HG02973 (cell line): ENCODE measurements around the gene CACNA1G.

ENCODE experiments used
- ATAC-seq: cut with Tn5 transposase; IDR thresholded peaks from one replicate; pipeline ENCODE4 v1.9.1; 2021; ENCODE audit warnings: moderate library complexity; ENCODE audit not compliant: unreplicated experiment

The CACNA1G gene

DNA sequence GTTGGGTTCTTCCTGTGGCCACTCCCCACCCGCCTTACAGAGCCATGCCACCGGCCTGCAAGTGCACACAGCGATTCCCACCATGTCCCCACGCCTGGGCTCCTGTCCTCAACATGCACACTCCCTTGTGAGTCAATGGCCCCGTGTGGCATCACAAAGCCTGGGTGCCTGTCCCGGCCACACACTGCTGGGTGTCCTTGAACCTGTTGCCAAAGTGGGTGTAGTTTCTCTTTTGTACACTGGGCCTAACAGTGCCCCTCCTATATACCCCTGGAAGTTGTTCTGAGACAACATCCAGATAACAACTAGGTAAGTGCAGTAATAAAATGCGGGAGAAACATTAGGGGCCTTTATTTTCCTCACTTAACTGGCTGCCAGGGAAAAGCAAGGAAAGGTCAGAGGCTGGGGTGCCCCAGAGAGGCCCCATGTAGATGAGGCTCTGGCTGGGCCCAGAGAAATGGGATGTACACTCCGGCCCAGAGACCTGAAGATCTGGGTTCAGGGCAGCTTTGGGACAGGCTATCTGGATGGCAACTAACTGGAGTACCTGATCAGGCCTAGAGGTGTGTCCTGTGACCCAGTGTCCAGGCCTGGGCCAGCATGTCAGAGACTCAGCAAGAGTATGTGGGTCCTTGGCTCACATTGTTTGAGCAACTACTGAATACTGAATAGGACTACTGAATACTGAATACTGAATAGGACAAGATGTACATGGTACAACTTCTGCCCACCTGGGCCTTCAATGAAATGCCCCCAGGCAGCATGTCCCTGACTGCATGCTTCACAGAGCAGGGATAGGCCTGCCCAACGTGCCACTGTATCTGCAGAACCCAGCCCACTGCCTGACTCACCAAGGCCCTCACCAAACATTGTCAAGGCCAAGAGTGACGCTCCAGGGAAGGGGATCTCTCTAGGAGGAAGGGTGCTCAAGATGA, 82.5 kb downstream of the CACNA1G start:
- ATAC-seq, result no peak

DNA sequence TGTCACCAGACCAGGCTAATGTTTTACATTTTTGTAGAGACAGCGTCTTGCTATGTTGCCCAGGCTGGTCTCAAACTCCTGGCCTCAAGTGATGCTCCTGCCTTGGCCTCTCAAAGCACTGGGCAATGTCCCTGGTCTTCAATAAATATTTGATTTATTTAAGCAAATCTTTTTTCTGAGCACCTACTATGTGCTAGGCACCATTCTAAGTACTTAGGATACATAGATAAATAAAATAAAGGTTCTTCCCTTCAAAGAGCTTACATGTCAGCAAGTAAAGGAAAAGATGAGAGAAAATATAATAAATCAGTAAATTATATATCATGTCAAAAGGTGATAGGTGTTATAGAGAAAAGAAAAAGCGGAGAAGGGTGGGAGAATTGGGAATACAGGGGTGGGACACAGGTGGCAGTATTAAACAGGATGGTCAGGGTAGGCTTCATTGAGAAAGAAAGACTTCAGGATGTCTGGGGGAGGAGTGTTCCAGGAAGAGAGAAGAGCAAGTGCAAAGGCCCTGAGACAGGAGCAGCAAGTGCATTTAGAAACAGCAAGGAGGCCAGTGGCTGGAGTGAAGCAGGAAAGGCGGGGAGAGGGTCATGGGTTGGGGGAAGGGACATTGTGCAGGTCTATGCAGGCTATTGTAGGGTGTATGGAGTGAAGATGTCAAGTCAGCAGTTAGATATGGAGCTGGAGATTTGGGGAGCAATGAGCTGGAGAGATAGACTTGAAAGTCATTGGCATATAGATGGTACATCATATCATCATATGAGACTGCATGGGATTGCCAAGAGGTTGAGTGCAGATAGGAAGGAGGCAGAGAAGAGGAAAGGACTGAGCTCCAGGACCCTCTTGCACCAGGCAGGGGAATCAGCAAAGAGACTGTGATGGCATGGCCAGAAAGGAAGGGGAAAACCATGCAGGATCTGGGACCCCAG, 85.5 kb downstream of the CACNA1G start:
- ATAC-seq, result no peak

DNA sequence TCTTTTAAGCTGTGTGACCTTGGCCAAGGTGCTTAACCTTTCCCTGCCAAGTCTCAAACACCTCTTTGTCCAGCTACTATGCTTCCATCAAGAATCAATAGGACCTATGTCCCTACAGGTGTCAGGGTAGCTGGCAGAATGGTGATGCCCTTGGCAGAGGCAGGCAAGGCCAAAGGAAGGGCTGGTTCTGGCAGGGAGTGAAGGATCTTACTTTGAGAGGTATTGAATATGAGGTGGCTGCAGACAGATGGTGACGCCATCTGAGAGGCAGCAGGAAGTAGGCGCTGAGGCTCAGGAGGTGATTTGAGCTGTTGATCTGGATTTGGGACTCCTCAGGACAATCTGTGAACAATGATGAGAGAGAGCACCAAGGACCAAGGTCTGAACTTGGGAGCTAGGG, 86.7 kb downstream of the CACNA1G start:
- no peak for ATAC-seq

DNA sequence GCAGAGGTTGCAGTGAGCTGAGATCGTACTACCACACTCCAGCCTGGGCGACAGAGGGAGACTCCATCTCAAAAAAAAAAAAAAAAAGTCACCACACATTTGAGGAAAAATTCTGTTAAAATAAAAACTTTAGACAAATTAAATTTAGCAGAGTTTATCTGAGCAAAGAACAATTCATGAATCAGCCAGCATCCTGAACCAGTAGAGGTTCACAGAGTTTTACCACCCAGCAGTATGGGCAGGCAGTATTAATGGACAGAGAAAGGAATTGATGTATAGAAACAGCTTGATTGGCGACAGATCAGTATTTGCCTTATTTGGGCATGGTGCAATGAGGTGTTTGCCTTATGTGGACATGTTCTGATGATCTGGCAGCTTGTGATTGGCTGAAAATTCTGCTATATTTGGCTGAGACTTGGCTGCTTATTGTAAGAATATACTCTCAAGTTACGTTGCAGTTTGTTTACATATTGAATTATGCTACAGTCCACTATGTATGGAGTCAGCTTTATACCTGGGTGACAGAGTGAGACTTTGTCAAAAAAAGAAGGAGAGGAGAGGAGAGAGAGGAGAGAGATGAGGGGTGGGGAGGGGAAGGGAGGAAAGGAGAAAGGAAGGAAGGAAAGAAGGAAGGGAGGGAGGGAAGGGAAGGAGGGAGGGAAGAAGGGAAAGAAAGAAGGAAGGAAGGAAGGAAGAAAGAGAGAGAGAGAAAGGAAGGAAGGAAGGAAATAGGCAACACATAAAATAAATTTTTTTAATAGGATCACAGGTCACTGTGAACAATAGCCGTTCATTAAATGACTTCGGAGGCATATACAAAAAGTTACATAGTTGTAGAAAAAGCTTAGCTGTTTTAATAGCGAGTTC, 88.8 kb downstream of the CACNA1G start:
- no peak for ATAC-seq

DNA sequence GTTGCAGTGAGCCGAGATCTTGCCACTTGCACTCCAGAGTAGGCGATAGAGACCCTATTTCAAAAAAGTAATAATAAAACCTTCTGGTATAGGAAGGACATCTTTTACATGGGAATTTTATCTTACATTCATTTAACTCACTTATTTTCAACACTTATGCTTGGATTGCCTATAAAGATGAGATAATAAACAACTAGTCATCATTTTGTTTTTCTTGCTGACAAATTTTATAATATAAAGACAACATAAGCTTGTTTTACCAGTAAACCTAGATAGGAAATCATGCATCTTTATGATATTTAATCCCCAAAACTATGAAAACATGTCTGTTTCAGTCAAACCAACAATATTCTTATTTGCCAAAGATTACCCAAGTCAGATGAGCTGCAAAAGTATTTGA, 91.1 kb downstream of the CACNA1G start:
- ATAC-seq, result no peak

DNA sequence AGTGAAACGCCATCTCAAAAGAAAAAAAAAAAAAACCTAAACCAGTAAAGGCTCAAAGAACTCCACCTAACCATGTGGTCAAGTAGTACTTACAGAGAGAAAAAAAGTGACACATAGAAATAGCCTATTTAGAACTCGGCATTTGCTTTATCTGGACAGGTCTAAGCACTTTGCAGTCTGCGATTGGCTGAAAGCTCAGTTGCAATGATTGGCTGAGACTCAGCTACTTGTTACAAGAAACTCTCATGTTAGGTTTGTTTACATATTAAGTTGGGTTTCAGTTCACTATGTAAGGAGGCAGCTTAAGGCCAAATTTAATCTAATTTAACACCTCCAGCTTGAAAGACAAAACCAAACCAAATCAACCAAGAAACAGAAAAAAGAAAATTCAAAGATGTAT, 93.2 kb downstream of the CACNA1G start:
- no peak for ATAC-seq

DNA sequence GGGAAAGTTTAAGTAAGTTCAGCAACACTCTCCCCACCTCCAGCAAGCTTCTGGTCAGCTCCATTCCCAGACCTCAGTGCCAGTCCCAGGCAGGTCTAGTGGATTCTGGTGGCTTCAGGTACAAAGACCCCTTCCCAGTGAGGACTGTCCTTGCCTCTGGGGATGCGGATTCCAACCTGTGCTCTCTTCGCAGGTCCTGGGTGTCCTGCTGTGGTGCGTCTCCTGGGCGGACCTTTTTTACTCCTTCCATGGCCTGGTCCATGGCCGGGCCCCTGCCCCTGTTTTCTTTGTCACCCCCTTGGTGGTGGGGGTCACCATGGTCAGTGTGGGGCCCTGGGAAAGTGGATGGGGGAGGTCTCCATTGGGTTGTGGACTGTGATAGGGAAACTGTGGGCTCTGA, 96.0 kb downstream of the CACNA1G start:
- ATAC-seq, result no peak

DNA sequence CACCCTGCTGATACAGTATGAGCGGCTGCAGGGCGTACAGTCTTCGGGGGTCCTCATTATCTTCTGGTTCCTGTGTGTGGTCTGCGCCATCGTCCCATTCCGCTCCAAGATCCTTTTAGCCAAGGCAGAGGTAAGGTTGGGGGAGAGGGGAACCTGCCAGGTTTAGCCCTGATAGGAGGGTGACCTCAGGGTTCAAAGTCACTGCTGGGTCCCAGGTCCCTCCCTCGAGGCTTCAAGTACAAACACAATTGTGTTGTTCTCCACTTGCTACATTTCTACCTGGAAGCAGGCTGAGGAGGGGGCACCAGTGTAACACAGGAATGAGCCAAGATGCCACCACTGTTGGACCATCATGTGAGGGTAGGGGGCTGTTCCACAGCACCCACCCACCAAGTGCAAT, 96.5 kb downstream of the CACNA1G start:
- no peak for ATAC-seq

DNA sequence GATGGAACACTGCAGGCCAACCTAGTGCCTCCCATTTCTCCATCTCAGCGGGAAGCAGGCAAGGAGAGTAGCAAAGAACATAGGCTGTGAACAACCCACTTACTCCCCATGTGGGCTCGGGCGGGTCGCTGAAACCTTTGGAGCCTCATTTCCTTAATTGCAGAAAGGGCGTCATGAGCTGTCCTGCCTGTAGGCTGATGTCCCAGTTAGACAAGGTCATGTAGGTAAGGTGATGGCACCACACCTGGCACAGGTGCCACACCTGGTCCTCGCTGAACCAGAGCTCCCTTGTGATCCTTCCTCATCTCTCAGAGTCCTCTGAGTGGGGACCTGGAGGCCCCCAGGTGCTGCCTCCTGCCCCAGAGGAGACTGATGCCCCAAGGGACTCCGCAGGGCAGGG, 97.1 kb downstream of the CACNA1G start:
- no peak for ATAC-seq

DNA sequence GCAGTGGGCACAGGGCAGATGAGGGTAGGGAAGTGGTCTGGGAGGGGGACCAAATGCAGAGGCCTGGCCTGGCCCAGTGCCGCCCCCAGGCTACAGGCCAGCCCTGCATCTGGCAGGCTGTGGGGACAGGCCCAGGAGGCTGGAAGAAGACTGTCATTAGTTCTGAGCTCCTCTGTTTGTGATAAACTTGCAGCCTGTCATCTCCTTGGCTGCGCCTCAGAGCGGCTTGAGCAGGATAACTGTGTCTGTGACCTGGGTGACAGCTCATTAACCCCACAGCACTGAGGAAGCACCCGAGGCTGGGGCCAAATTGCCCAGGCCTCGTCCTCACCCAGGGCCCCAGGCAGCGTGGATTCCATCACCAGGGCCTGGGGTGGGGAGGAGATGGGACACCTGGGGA, 98.1 kb downstream of the CACNA1G start:
- no peak for ATAC-seq

DNA sequence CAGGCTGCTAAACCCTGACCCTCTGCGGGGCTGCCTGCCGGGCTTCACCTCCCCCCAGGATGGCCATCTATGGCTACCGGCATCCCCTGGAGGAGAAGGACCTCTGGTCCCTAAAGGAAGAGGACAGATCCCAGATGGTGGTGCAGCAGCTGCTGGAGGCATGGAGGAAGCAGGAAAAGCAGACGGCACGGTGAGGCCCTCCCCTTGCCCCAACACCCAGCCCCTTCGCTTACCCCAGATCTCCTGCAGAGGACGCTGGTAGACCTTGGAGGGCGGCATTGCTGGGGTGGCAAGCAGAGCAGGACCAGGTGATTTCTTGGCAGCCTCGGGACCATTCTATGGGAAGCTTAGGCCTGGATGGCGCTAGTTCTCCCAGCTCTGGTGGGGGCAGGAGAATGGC, 98.7 kb downstream of the CACNA1G start:
- ATAC-seq, result no peak

DNA sequence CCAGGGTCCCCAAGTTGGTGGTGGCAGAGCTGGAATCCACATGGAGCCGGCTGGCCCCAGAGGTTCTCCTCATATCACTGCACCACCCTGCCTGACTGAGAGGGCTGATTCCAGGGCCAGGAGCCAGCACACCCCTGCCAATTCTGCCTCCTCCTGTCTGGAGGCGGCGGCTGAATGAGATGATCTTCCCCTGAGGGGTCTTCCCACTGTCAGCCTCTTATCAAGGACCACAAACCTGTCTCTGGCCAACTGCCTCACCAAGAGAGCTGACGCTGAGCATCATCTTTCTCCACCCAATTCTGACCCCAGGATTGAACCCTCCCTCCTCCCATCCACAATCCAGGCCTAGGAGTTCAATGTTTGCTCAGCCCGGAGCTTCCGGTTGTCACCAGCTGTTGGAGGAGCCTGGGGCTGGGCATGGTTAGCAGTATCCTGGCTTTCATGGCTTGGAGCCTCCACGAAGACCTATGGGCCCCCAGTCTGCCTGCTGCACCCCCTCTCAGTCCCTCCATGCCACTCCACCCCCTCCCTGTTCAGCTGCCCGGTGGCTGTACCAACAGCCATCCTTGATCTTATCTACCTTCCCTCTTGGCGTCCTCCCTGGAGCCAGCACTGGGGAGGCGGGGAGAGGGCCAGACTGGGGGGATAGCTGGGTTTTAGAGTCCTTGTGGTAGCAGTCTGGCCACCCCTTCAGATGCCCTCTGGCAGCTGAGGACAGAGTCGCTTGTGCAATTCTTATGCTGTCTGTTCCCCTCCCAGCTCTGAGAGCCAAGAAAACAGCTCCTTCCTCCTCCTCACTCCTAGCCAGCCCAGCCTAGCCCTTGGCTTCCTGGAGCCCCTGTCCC, 99.7 kb downstream of the CACNA1G start:
- no peak for ATAC-seq

DNA sequence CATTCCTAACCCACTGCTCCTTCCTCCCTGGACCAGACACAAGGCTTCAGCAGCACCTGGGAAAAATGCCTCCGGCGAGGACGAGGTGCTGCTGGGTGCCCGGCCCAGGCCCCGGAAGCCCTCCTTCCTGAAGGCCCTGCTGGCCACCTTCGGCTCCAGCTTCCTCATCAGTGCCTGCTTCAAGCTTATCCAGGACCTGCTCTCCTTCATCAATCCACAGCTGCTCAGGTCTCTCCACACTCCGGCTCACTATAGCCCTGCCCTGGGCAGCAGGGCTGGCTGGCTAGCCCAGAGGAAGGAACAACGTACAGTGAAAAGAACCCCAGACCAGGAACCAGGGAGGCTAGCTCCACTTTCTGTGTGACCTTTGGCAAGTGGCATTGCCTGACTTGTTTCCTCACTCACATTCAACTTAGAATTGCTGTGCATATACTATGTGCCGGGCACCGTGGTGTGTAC, 100.4 kb downstream of the CACNA1G start:
- ATAC-seq, result no peak

DNA sequence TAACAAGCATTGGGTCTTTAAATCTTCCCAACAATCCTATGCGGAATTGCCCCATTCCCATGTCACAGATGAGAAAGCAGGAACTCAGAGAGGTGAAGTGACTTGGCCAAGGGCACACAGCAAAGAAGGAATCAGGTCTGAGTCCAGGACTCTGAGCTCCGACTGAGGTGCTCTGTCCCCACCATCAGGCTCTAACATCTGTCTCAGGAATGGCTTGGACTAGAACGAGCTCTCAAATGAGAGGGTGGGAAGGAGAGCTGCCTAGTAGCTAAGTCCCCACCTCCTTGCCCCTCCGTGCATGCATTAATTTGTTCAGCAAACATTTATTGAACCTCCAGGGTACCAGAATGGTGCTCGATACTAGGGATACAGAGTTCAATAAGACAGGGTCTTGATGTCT, 100.8 kb downstream of the CACNA1G start:
- ATAC-seq, result no peak

DNA sequence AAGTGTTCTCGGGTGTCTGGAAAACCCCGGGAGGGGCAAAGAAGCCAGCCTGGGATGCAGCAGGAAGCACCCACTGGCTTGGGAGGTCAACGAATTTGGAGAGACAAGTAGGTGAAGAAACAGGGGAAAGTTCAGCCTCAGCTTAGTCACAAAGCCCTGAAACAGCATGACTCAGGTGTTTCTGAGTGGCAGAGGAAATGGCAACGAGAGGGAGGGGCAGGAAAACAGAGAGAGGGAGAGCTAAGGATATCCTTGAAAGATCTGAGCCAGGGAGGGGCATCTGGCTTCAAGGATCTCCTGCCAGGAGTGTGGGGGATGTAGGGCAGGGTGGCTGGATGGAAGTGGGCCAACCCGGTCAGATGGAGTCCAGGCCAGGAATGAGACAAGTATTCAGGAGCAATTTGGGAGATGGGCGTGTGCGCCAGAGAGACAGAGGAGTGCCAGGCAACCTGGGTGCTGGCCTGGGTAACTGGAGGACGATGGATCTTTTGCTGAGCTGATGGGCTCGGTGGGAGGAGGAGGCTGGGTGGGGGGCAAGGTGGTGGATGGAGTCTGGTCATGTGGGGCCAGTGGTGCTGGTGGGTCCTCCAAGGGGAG, 101.4 kb downstream of the CACNA1G start:
- no peak for ATAC-seq

DNA sequence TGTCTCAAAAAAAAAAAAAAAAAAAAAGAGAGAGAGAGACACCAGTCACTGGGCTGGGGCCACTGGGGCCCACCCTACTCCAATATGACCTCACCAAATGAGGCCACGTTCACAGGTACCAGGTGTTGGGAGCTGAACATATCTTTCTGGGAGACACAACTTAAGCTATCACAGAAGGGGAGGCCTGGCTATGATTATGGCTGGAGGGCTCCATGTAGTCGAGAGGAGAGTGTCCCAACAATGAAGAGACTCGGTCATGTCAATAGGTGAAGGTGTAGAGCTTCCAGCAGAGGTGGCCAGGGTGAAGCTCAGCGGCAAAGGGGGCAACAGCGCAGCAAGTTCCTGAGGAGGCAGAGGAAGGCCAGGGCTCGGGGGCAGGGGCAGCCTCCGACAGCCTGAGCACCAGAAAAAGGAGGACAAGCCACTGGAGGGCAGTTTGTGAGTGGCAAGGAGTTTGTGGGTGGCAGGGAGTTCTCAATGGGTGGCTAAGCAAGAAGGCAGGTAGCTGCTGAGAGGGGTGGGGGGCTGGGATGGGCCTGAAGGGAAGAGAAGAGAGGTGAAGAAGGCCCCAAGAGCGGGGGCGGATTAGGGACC, 102.2 kb downstream of the CACNA1G start:
- ATAC-seq, result no peak

DNA sequence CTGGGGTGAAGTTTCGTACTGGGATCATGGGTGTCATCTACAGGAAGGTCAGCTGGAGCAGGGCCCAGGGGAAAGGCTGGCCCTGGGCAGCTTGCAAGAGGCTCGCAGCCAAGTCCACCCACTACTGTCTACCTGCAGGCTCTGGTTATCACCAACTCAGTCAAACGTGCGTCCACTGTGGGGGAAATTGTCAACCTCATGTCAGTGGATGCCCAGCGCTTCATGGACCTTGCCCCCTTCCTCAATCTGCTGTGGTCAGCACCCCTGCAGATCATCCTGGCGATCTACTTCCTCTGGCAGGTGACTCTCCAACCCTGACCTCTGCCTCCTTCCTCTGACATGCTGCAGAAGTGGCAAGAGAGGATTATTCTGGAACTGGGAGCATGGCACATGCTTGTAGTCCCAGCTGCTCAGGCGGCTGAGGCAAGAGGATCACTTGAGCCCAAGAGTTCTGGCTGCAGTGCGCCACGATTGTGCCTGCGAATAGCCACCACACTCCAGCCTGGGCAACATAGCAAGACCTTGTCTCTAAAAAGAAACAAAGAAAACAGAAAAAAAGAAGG, 103.4 kb downstream of the CACNA1G start:
- no peak for ATAC-seq

DNA sequence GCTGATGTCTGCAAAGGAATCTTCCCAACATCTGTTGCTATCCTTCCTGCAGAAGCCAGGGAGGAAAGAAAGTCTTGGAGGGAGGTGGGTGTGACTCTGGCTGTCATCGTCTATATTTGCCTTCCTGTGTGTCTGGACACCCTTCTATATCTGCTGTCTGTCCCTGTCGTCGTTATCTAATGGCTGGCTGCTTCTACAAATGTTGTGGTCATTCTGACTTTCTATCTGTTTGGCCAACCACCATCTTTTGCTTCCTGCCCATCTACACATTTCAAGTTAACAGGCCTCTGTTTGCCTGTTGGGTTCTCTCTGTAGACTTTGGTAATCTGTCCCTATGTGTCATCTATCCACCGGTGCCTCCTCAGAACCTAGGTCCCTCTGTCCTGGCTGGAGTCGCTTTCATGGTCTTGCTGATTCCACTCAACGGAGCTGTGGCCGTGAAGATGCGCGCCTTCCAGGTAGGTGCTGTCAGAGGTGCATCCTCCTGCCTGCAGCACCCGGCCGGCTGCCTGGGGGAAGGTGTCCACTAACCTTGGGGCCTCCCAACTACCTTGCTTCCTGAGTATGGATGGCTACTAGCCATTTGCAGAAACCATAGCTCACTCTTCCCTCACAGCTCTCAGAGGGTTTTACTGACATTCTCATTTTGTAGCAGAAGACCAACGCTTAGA, 104.4 kb downstream of the CACNA1G start:
- ATAC-seq, result no peak
